Measurements from ENCODE around the gene PCDHB9. TPM values are rescaled to one million over a fixed set of nuclear protein-coding genes. Genes with fewer than 3 reads are reported as not detected.
A peak's percentile ranks its signal among the peaks of the same experiment; 100 is the strongest.
"Not testable (repeated sequence)": the region's sequence is repeated elsewhere in the genome, so short reads cannot be mapped to it uniquely, and the experiment has no call there.

The PCDHB9 gene
- total and polyA plus RNA-seq, 5 donors from 2014 or later = 0.07 TPM; not detected in 4

GRCh38 chr5:141210281-141210680 lies 23.3 kb downstream of the PCDHB9 start:
- H3K27me3 Mint-ChIP-seq = peaks cover 26% of the 10 kb centered on the region
- H3K4me3 ChIP-seq (ENCODE audit: low read depth, low read length); H3K9me3 ChIP-seq (ENCODE audit: control insufficient read depth in 2 of 2, low read length in 2 of 2); ATAC-seq (ENCODE audit: low read depth in 2 of 2); H3K36me3 ChIP-seq (ENCODE audit: control insufficient read depth, insufficient read depth, low read length); H3K27ac ChIP-seq (ENCODE audit: insufficient read depth, low read length, poor library complexity, severe bottlenecking); H3K27ac Mint-ChIP-seq; H3K4me3 Mint-ChIP-seq; DNase-seq; H3K4me1 Mint-ChIP-seq; H3K36me3 Mint-ChIP-seq; H3K4me1 ChIP-seq (ENCODE audit: control insufficient read depth, insufficient read depth, low read length, poor library complexity, severe bottlenecking): not testable (repeated sequence)
- H3K27me3 ChIP-seq (ENCODE audit: control insufficient read depth, insufficient read depth, low read length) = peaks cover 15% of the 10 kb centered on the region
- peaks cover 0 to 16% (median 4%) of the 10 kb centered on the region in 7 donors for H3K9me3 Mint-ChIP-seq

- H3K27ac Mint-ChIP-seq; H3K9me3 ChIP-seq (ENCODE audit: control insufficient read depth in 2 of 2, low read length in 2 of 2); H3K36me3 Mint-ChIP-seq; H3K27ac ChIP-seq (ENCODE audit: insufficient read depth, low read length, poor library complexity, severe bottlenecking); ATAC-seq (ENCODE audit: low read depth in 2 of 2); H3K4me1 Mint-ChIP-seq; H3K4me1 ChIP-seq (ENCODE audit: control insufficient read depth, insufficient read depth, low read length, poor library complexity, severe bottlenecking); H3K4me3 ChIP-seq (ENCODE audit: low read depth, low read length); H3K36me3 ChIP-seq (ENCODE audit: control insufficient read depth, insufficient read depth, low read length); DNase-seq; H3K4me3 Mint-ChIP-seq: not testable (repeated sequence)
- peaks cover 15% of the 10 kb centered on the region for H3K27me3 ChIP-seq (ENCODE audit: control insufficient read depth, insufficient read depth, low read length)
- Mint-ChIP-seq H3K9me3 (peaks cover 0 to 17% (median 4%) of the 10 kb centered on the region in 7 donors), H3K27me3 (peaks cover 27% of the 10 kb centered on the region)
Measured at GRCh38 chr5:141210849-141211248, 23.9 kb downstream of the PCDHB9 start.

GRCh38 chr5:141213656-141214339 lies 26.8 kb downstream of the PCDHB9 start, which contains the start of gene PCDHB13:
Gene PCDHB13, plus strand, starts transcription at chr5:141213919. Its CDS starts 205 bp downstream, at chr5:141214124.
- not testable (repeated sequence) for H3K4me3 ChIP-seq (ENCODE audit: low read depth, low read length); DNase-seq; ATAC-seq (ENCODE audit: low read depth in 2 of 2); H3K4me1 Mint-ChIP-seq; H3K4me1 ChIP-seq (ENCODE audit: control insufficient read depth, insufficient read depth, low read length, poor library complexity, severe bottlenecking); H3K36me3 Mint-ChIP-seq; H3K27me3 ChIP-seq (ENCODE audit: control insufficient read depth, insufficient read depth, low read length); H3K27ac ChIP-seq (ENCODE audit: insufficient read depth, low read length, poor library complexity, severe bottlenecking); H3K27ac Mint-ChIP-seq; H3K9me3 ChIP-seq (ENCODE audit: control insufficient read depth in 2 of 2, low read length in 2 of 2); H3K36me3 ChIP-seq (ENCODE audit: control insufficient read depth, insufficient read depth, low read length)
- H3K27me3 Mint-ChIP-seq = peaks cover 15% of the 10 kb centered on the region
- peak within 1 kb of the TSS in 2 of 4 donors; percentile 33 to 64 for H3K4me3 Mint-ChIP-seq
- peaks cover 0 to 24% (median 13%) of the 10 kb centered on the region in 7 donors for H3K9me3 Mint-ChIP-seq

- ATAC-seq (ENCODE audit: low read depth in 2 of 2); H3K4me3 ChIP-seq (ENCODE audit: low read depth, low read length); H3K4me3 Mint-ChIP-seq; H3K36me3 ChIP-seq (ENCODE audit: control insufficient read depth, insufficient read depth, low read length); H3K4me1 ChIP-seq (ENCODE audit: control insufficient read depth, insufficient read depth, low read length, poor library complexity, severe bottlenecking); H3K4me1 Mint-ChIP-seq; DNase-seq; H3K27me3 ChIP-seq (ENCODE audit: control insufficient read depth, insufficient read depth, low read length); H3K9me3 ChIP-seq (ENCODE audit: control insufficient read depth in 2 of 2, low read length in 2 of 2); H3K36me3 Mint-ChIP-seq; H3K27ac Mint-ChIP-seq; H3K27ac ChIP-seq (ENCODE audit: insufficient read depth, low read length, poor library complexity, severe bottlenecking): not testable (repeated sequence)
- Mint-ChIP-seq H3K9me3 (peaks cover 0 to 30% (median 13%) of the 10 kb centered on the region in 7 donors), H3K27me3 (peaks cover 14% of the 10 kb centered on the region)
Measured at GRCh38 chr5:141214583-141214982, 27.6 kb downstream of the PCDHB9 start.

- H3K36me3 Mint-ChIP-seq; H3K27ac Mint-ChIP-seq; H3K27ac ChIP-seq (ENCODE audit: insufficient read depth, low read length, poor library complexity, severe bottlenecking); DNase-seq; H3K9me3 ChIP-seq (ENCODE audit: control insufficient read depth in 2 of 2, low read length in 2 of 2); H3K4me1 ChIP-seq (ENCODE audit: control insufficient read depth, insufficient read depth, low read length, poor library complexity, severe bottlenecking); H3K4me3 ChIP-seq (ENCODE audit: low read depth, low read length); H3K27me3 ChIP-seq (ENCODE audit: control insufficient read depth, insufficient read depth, low read length); H3K4me1 Mint-ChIP-seq; ATAC-seq (ENCODE audit: low read depth in 2 of 2); H3K36me3 ChIP-seq (ENCODE audit: control insufficient read depth, insufficient read depth, low read length); H3K4me3 Mint-ChIP-seq: not testable (repeated sequence)
- H3K9me3 Mint-ChIP-seq = peaks cover 0 to 39% (median 11%) of the 10 kb centered on the region in 7 donors
- H3K27me3 Mint-ChIP-seq = peaks cover 14% of the 10 kb centered on the region
Measured at GRCh38 chr5:141215504-141215903, 28.5 kb downstream of the PCDHB9 start.

- not testable (repeated sequence) for H3K4me3 Mint-ChIP-seq; H3K4me1 ChIP-seq (ENCODE audit: control insufficient read depth, insufficient read depth, low read length, poor library complexity, severe bottlenecking); H3K36me3 Mint-ChIP-seq; H3K27ac Mint-ChIP-seq; ATAC-seq (ENCODE audit: low read depth in 2 of 2); H3K4me3 ChIP-seq (ENCODE audit: low read depth, low read length); H3K27ac ChIP-seq (ENCODE audit: insufficient read depth, low read length, poor library complexity, severe bottlenecking); H3K27me3 ChIP-seq (ENCODE audit: control insufficient read depth, insufficient read depth, low read length); H3K9me3 ChIP-seq (ENCODE audit: control insufficient read depth in 2 of 2, low read length in 2 of 2); H3K36me3 ChIP-seq (ENCODE audit: control insufficient read depth, insufficient read depth, low read length); H3K4me1 Mint-ChIP-seq; DNase-seq
- peaks cover 0 to 41% (median 11%) of the 10 kb centered on the region in 7 donors for H3K9me3 Mint-ChIP-seq
- H3K27me3 Mint-ChIP-seq = peaks cover 14% of the 10 kb centered on the region
Measured at GRCh38 chr5:141216035-141216434, 29.1 kb downstream of the PCDHB9 start.

- ATAC-seq (ENCODE audit: low read depth in 2 of 2) (no peak), DNase-seq (peak in 1 of 3 donors; percentile 5)
- Mint-ChIP-seq H3K27me3 (peaks cover 18% of the 10 kb centered on the region), H3K36me3 (no peaks in the 10 kb centered on the region), H3K9me3 (peaks cover 0 to 34% (median 8%) of the 10 kb centered on the region in 7 donors), H3K27ac (no peak within 1 kb of the TSS), H3K4me3 (peak within 1 kb of the TSS in 3 of 4 donors; percentile 42 to 53 (median 47)), H3K4me1 (peaks cover 0 to 5% (median 0%) of the 10 kb centered on the region in 4 donors)
- Histone ChIP-seq H3K4me3 (ENCODE audit: low read depth, low read length) (peak within 1 kb of the TSS; percentile 24), H3K36me3 (ENCODE audit: control insufficient read depth, insufficient read depth, low read length) (no peaks in the 10 kb centered on the region), H3K9me3 (ENCODE audit: control insufficient read depth in 2 of 2, low read length in 2 of 2) (peaks cover 8 to 10% of the 10 kb centered on the region in 2 experiments), H3K4me1 (ENCODE audit: control insufficient read depth, insufficient read depth, low read length, poor library complexity, severe bottlenecking) (no peaks in the 10 kb centered on the region), H3K27ac (ENCODE audit: insufficient read depth, low read length, poor library complexity, severe bottlenecking) (no peak within 1 kb of the TSS), H3K27me3 (ENCODE audit: control insufficient read depth, insufficient read depth, low read length) (peaks cover 5% of the 10 kb centered on the region)
Measured at GRCh38 chr5:141223112-141223783, 36.3 kb downstream of the PCDHB9 start, which contains the start of gene PCDHB14. Gene PCDHB14, plus strand, starts transcription at chr5:141223343. Its CDS starts 163 bp downstream, at chr5:141223506.
